GM18502 (cell line): ENCODE results near the gene SYNE1.
"Not testable (repeated sequence)": the region's sequence is repeated elsewhere in the genome, so short reads cannot be mapped to it uniquely, and the experiment has no call there.

Experiments used
- ATAC-seq: cut with Tn5 transposase; IDR thresholded peaks from one replicate; pipeline ENCODE4 v1.9.1; 2021; ENCODE audit warnings: mild to moderate bottlenecking; ENCODE audit not compliant: unreplicated experiment, poor library complexity

Gene SYNE1

GRCh38 chr6:152495456-152495855, 141.7 kb downstream of the SYNE1 start:
- ATAC-seq, result not testable (repeated sequence)

- not testable (repeated sequence) for ATAC-seq
These were observed 144.9 kb downstream of the SYNE1 start for GRCh38 chr6:152492281-152492680.

GRCh38 chr6:152491501-152491900, 145.7 kb downstream of the SYNE1 start:
- ATAC-seq, result not testable (repeated sequence)

- not testable (repeated sequence) for ATAC-seq
These were observed 146.2 kb downstream of the SYNE1 start for GRCh38 chr6:152490971-152491378.

GRCh38 chr6:152484806-152485205, 152.4 kb downstream of the SYNE1 start:
- ATAC-seq, result no peak

- no peak for ATAC-seq
These were observed 154.9 kb downstream of the SYNE1 start for GRCh38 chr6:152482289-152482688.

GRCh38 chr6:152478377-152479010, 158.7 kb downstream of the SYNE1 start:
- ATAC-seq, result no peak

GRCh38 chr6:152474354-152474753, 162.8 kb downstream of the SYNE1 start:
- no peak for ATAC-seq

GRCh38 chr6:152472325-152472724, 164.8 kb downstream of the SYNE1 start:
- ATAC-seq, result no peak

GRCh38 chr6:152471456-152472265, 165.5 kb downstream of the SYNE1 start:
- no peak for ATAC-seq

- no peak for ATAC-seq
These were observed 174.0 kb downstream of the SYNE1 start for GRCh38 chr6:152463164-152463563.

GRCh38 chr6:152462716-152463115, 174.4 kb downstream of the SYNE1 start:
- no peak for ATAC-seq

GRCh38 chr6:152461556-152461955, 175.6 kb downstream of the SYNE1 start:
- no peak for ATAC-seq

- no peak for ATAC-seq
These were observed 178.2 kb downstream of the SYNE1 start for GRCh38 chr6:152458648-152459644.

- no peak for ATAC-seq
These were observed 179.1 kb downstream of the SYNE1 start for GRCh38 chr6:152457949-152458624.

GRCh38 chr6:152454003-152454402, 183.2 kb downstream of the SYNE1 start:
- ATAC-seq, result no peak

- no peak for ATAC-seq
These were observed 183.7 kb downstream of the SYNE1 start for GRCh38 chr6:152453421-152453820.

- ATAC-seq, result no peak
These were observed 184.5 kb downstream of the SYNE1 start for GRCh38 chr6:152452639-152453038.

- ATAC-seq, result no peak
These were observed 186.6 kb downstream of the SYNE1 start for GRCh38 chr6:152450519-152450918.

GRCh38 chr6:152441902-152442301, 195.3 kb downstream of the SYNE1 start:
- no peak for ATAC-seq
